Right renal pelvis (tissue), 4 donors: Measurements from ENCODE around the gene DCST2. TPM values are rescaled to one million over a fixed set of nuclear protein-coding genes. Genes with fewer than 3 reads are reported as not detected.

Experiments used
- DNase-seq, 4 donors: peaks; one replicate each; pipeline ENCODE4 v3.0.0-alpha.2; 2013; ENCODE audit warnings: low read depth in 4 of 4, low spot score in 3 of 4, missing footprints in 1 of 4
- polyA plus RNA-seq, 4 donors: library from polyadenylated mRNA; unstranded; fragments of 120-200 nt; gene quantifications; one replicate each; pipeline ENCODE4 v1.2.1, GENCODE V29; 2013; ENCODE audit not compliant: insufficient read length in 4 of 4

Gene DCST2
- polyA plus RNA-seq, 4 donors = 1.6 to 2.1 (median 1.8) TPM

GRCh38 chr1:155012776-155013602 is 20.6 kb downstream of the DCST2 start:
- DNase-seq = no peak

GRCh38 chr1:155012026-155012546 is 21.5 kb downstream of the DCST2 start:
- DNase-seq = no peak

GRCh38 chr1:155011437-155012025 is 22.1 kb downstream of the DCST2 start:
- no peak for DNase-seq

GRCh38 chr1:155011004-155011416 is 22.6 kb downstream of the DCST2 start:
- no peak for DNase-seq

- no peak for DNase-seq
These were observed 23.2 kb downstream of the DCST2 start for GRCh38 chr1:155010211-155010918.

- no peak for DNase-seq
These were observed 23.8 kb downstream of the DCST2 start for GRCh38 chr1:155009742-155010141.

GRCh38 chr1:155009221-155009711 is 24.3 kb downstream of the DCST2 start:
- DNase-seq = no peak

- DNase-seq = no peak
These were observed 25.3 kb downstream of the DCST2 start for GRCh38 chr1:155008015-155008941.

GRCh38 chr1:155007251-155007828 is 26.2 kb downstream of the DCST2 start:
- DNase-seq = no peak

GRCh38 chr1:155006601-155007101 is 26.9 kb downstream of the DCST2 start:
- DNase-seq = no peak

- DNase-seq = no peak
These were observed 28.2 kb downstream of the DCST2 start for GRCh38 chr1:155005076-155006011.

- DNase-seq = no peak
These were observed 29.1 kb downstream of the DCST2 start for GRCh38 chr1:155004352-155005075.

- no peak for DNase-seq
These were observed 29.7 kb downstream of the DCST2 start for GRCh38 chr1:155003766-155004351.

- DNase-seq = no peak
These were observed 30.3 kb downstream of the DCST2 start for GRCh38 chr1:155003227-155003765.

GRCh38 chr1:155002464-155003226 is 30.9 kb downstream of the DCST2 start, which contains the start of gene ZBTB7B:
Gene ZBTB7B (plus strand): TSS chr1:155002802. CDS start chr1:155014661, 11,859 bp downstream.
- DNase-seq = no peak
